MG63 (cell line): ENCODE data around the gene A2M. TPM values are rescaled to one million over a fixed set of nuclear protein-coding genes. Genes with fewer than 3 reads are reported as not detected.

ENCODE experiments used
- DNase-seq: peaks from one replicate; pipeline ENCODE4 v3.0.0-alpha.2; 2020
- H3K27me3 ChIP-seq: fragments of 250-450 bp; sonication (Bioruptor Pico); 2 replicates; pipeline ENCODE4 v1.5.1; 2020; ENCODE audit warnings: mild to moderate bottlenecking, moderate library complexity
- H3K36me3 ChIP-seq: fragments of 250-450 bp; sonication (Bioruptor Pico); 2 replicates; pipeline ENCODE4 v1.5.1; 2020; ENCODE audit warnings: mild to moderate bottlenecking, moderate library complexity
- H3K4me3 ChIP-seq: fragments of 250-450 bp; sonication (Bioruptor Pico); 2 replicates; pipeline ENCODE4 v1.5.1; 2020; ENCODE audit warnings: mild to moderate bottlenecking, moderate library complexity
- H3K9me3 ChIP-seq: fragments of 250-450 bp; sonication (Bioruptor Pico); 2 replicates; pipeline ENCODE4 v1.5.1; 2020; ENCODE audit warnings: mild to moderate bottlenecking, moderate library complexity
- total RNA-seq: library from RNA; depleted of rRNA; stranded (reverse); fragments of >200 nt; shearing (Covaris generic); gene quantifications from 2 replicates; pipeline ENCODE4 v1.2.3, GENCODE V29; 2014; ENCODE audit warnings: low replicate concordance

The A2M gene
- total RNA-seq, 1 experiment from 2014 or later: 0.07 TPM

- H3K36me3 ChIP-seq: no peaks in the 10 kb centered on the region
- no peak overlapping the region for H3K4me3 ChIP-seq
- no peak for DNase-seq
- H3K9me3 ChIP-seq: no peaks in the 10 kb centered on the region
- H3K27me3 ChIP-seq: peaks cover 11% of the 10 kb centered on the region
These were observed 47.1 kb downstream of the A2M start for GRCh38 chr12:9068600-9068999.

- no peak for DNase-seq
- no peaks in the 10 kb centered on the region for H3K36me3 ChIP-seq
- peaks cover 13% of the 10 kb centered on the region for H3K27me3 ChIP-seq
- H3K9me3 ChIP-seq: no peaks in the 10 kb centered on the region
- no peak overlapping the region for H3K4me3 ChIP-seq
These were observed 47.6 kb downstream of the A2M start for GRCh38 chr12:9068086-9068485.

DNA sequence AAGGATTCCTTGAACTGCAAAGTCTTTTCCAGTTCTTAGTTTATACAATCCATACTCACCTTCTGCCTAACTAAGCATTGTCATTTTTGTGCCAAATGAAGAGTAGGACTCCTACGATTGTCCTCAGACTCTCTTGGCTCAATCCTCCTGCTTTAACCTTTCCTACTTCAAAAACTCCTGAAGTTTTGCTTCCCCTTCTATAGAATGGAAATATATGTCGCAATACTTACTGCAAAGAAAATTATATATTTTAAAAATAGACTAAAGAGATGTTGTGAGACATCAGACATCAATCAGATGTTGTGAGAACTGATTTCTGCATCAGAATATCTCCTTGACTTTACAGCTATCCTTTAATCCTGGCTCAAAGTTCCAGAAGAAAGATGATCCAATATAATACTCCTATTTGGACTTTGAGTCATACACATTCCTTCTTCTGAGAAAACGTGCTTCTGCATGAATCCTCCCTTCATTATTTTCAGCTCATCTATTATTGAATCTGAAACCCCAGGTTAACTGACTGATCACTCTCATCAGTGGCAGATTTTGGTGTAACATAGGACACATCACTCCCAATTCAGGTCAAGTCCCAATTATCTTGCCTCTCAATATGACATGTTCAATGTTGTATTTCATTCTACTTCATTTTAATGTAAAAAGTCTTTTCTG lies 48.8 kb downstream of the A2M start:
- H3K27me3 ChIP-seq: peaks cover 13% of the 10 kb centered on the region
- H3K4me3 ChIP-seq: no peak overlapping the region
- no peaks in the 10 kb centered on the region for H3K36me3 ChIP-seq
- DNase-seq: no peak
- H3K9me3 ChIP-seq: no peaks in the 10 kb centered on the region

DNA sequence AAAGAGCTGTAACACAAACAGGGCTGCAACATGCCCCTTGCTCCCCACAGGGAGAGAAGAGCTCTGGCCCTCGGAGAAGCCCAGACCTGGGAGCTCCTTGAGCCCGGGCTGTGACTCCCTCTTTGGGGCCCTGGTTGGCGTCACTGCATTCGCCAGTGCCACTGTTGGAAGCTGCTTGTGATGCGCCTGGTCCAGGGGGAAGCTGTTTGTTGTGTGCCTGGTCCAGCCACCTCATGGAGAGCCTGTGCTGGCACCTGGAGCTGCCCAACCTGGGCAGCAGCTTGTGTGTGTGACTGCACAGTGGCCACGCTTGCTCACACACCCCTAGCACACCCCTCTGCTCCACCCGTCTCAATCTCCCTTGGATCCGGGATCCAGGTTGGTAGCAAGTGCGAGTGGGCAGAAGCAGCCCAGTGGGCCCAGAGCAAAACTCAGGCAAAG lies 49.5 kb downstream of the A2M start:
- H3K9me3 ChIP-seq: no peaks in the 10 kb centered on the region
- no peaks in the 10 kb centered on the region for H3K36me3 ChIP-seq
- peaks cover 13% of the 10 kb centered on the region for H3K27me3 ChIP-seq
- no peak overlapping the region for H3K4me3 ChIP-seq
- DNase-seq: no peak

- Histone ChIP-seq H3K36me3 (no peaks in the 10 kb centered on the region), H3K4me3 (no peak overlapping the region), H3K9me3 (no peaks in the 10 kb centered on the region), H3K27me3 (peaks cover 13% of the 10 kb centered on the region)
- DNase-seq: no peak
These were observed 50.2 kb downstream of the A2M start for GRCh38 chr12:9065607-9065856.

GRCh38 chr12:9064815-9065606 lies 50.7 kb downstream of the A2M start:
- peak overlapping the region; percentile 41 for H3K4me3 ChIP-seq
- no peaks in the 10 kb centered on the region for H3K9me3 ChIP-seq
- H3K27me3 ChIP-seq: peaks cover 13% of the 10 kb centered on the region
- H3K36me3 ChIP-seq: no peaks in the 10 kb centered on the region
- no peak for DNase-seq

- peak overlapping the region; percentile 41 for H3K4me3 ChIP-seq
- peak; percentile 27 for DNase-seq
- H3K9me3 ChIP-seq: no peaks in the 10 kb centered on the region
- H3K36me3 ChIP-seq: no peaks in the 10 kb centered on the region
- H3K27me3 ChIP-seq: peaks cover 13% of the 10 kb centered on the region
These were observed 51.4 kb downstream of the A2M start for GRCh38 chr12:9064201-9064814.

DNA sequence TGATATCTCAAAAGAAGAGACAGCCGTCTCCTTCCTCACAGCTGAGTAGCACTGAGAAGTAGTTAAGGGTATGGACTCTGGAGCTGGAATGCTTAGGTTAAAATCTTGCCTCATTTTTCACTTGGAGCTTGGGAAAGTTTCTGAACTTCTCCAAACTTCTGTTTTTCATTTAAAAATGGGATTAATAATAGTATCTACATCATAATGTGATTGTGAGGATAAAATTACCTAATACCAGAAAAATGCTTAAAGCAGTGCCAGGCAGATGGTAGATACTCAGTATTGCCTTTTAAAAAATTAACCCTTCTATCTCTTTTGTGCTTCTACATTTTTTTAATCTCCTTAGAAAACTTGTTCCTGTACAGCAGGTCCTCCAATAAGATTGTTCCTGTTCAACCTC lies 63.1 kb downstream of the A2M start:
- Histone ChIP-seq H3K9me3 (no peaks in the 10 kb centered on the region), H3K4me3 (no peak overlapping the region), H3K36me3 (no peaks in the 10 kb centered on the region), H3K27me3 (peaks cover 6% of the 10 kb centered on the region)
- DNase-seq: no peak

DNA sequence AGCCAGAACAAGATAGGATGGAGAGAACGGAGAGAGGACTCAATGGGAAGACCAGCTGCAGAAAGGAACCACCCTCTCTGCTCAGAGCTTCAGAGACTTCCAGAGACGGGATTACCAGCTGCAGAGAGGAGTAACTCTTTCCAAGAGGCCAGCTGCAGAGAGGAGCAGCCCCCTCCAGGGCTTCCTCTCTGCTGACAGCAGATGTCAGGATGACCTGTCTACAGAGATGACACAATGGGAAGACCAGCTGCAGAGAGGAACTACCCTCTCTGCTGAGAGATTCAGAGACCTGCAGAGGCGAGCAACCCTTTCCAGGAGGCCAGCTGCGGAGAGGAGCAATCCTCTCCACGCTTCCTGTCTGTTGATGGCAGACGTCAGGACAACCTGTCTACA lies 64.6 kb downstream of the A2M start:
- H3K27me3 ChIP-seq: peaks cover 6% of the 10 kb centered on the region
- H3K36me3 ChIP-seq: no peaks in the 10 kb centered on the region
- H3K4me3 ChIP-seq: no peak overlapping the region
- no peak for DNase-seq
- no peaks in the 10 kb centered on the region for H3K9me3 ChIP-seq

GRCh38 chr12:9050521-9051157 lies 65.1 kb downstream of the A2M start:
- H3K4me3 ChIP-seq: no peak overlapping the region
- peaks cover 6% of the 10 kb centered on the region for H3K27me3 ChIP-seq
- no peaks in the 10 kb centered on the region for H3K36me3 ChIP-seq
- no peaks in the 10 kb centered on the region for H3K9me3 ChIP-seq
- DNase-seq: no peak

- Histone ChIP-seq H3K9me3 (no peaks in the 10 kb centered on the region), H3K4me3 (no peak overlapping the region), H3K27me3 (peaks cover 6% of the 10 kb centered on the region), H3K36me3 (no peaks in the 10 kb centered on the region)
- DNase-seq: no peak
These were observed 66.1 kb downstream of the A2M start for GRCh38 chr12:9049520-9050133.

- no peaks in the 10 kb centered on the region for H3K36me3 ChIP-seq
- no peak overlapping the region for H3K4me3 ChIP-seq
- H3K27me3 ChIP-seq: peaks cover 2% of the 10 kb centered on the region
- H3K9me3 ChIP-seq: no peaks in the 10 kb centered on the region
- no peak for DNase-seq
These were observed 66.8 kb downstream of the A2M start for GRCh38 chr12:9048930-9049329.

- Histone ChIP-seq H3K4me3 (no peak overlapping the region), H3K36me3 (no peaks in the 10 kb centered on the region), H3K9me3 (no peaks in the 10 kb centered on the region), H3K27me3 (peaks cover 2% of the 10 kb centered on the region)
- DNase-seq: no peak
These were observed 68.6 kb downstream of the A2M start for GRCh38 chr12:9047105-9047504.

DNA sequence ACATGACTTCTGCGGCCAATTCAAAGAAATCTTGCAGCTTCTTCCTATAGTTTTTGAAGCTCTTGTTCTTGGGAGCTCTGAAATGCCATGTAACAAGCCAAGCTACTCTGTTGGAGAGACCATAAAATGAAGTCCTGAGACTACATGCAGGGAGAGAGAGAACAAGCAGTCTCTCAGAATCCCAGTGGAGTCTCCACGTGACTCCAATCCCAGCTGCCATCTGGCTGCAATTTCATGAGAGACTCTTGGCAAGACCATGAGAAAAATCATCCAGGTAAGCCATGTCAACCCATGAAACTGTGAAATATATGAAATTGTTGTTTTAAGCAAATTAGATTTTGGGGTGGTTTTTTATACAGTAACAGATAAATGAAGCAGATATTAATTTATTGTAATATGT lies 72.0 kb downstream of the A2M start:
- DNase-seq: no peak
- Histone ChIP-seq H3K9me3 (no peaks in the 10 kb centered on the region), H3K4me3 (no peak overlapping the region), H3K27me3 (peaks cover 3% of the 10 kb centered on the region; the same call in 1 of the 2 replicates), H3K36me3 (no peaks in the 10 kb centered on the region)

GRCh38 chr12:9041321-9041720 lies 74.4 kb downstream of the A2M start:
- Histone ChIP-seq H3K36me3 (no peaks in the 10 kb centered on the region), H3K27me3 (0 out of 2 replicates have a peak, but pooled peaks cover 3% of the 10 kb centered on the region), H3K9me3 (no peaks in the 10 kb centered on the region), H3K4me3 (no peak overlapping the region)
- no peak for DNase-seq

GRCh38 chr12:9040484-9041186 lies 75.1 kb downstream of the A2M start:
- H3K9me3 ChIP-seq: no peaks in the 10 kb centered on the region
- 0 out of 2 replicates have a peak, but pooled peaks cover 3% of the 10 kb centered on the region for H3K27me3 ChIP-seq
- DNase-seq: no peak
- H3K4me3 ChIP-seq: no peak overlapping the region
- H3K36me3 ChIP-seq: no peaks in the 10 kb centered on the region
